Colon (tissue), 2 donors: ENCODE measurements around the gene CREB3L4.
"Not testable (repeated sequence)": the region's sequence is repeated elsewhere in the genome, so short reads cannot be mapped to it uniquely, and the experiment has no call there.

Experiments
- FAIRE-seq: peaks from 2 replicates; lab custom pipeline; 2012; peaks lifted over from hg19 to GRCh38; lab: Jason Lieb, UNC
- donor health status: control.
- donor health status: control.

Gene CREB3L4

GRCh38 chr1:153958111-153958960 lies 9.4 kb upstream of the CREB3L4 start, which contains the start of gene CRTC2:
Gene CRTC2, minus strand, starts transcription at chr1:153958612. Its CDS starts 115 bp downstream, at chr1:153958497.
- FAIRE-seq, result no peak

- no peak for FAIRE-seq
Observed at GRCh38 chr1:153958961-153959260, 8.8 kb upstream of the CREB3L4 start.

DNA sequence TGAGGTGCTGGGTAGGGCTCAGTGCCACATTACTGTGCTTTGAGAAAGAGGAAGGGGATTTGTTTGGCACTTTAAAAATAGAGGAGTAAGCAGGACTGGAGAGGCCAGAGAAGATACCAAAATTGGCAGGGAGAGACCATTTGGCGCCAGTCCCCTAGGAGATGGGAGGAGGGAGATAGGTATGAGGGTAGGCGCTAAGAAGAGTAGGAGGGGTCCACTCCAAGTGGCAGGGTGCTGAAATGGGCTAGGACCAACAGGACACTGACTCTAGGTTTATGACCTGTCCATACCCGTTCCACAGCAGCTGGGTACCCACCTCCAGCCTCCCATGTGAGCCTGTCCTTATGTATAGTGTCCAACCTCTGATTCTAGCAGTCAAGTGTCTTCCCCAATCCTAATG lies 8.2 kb upstream of the CREB3L4 start:
- no peak for FAIRE-seq

GRCh38 chr1:153960206-153960605 lies 7.5 kb upstream of the CREB3L4 start:
- no peak for FAIRE-seq

DNA sequence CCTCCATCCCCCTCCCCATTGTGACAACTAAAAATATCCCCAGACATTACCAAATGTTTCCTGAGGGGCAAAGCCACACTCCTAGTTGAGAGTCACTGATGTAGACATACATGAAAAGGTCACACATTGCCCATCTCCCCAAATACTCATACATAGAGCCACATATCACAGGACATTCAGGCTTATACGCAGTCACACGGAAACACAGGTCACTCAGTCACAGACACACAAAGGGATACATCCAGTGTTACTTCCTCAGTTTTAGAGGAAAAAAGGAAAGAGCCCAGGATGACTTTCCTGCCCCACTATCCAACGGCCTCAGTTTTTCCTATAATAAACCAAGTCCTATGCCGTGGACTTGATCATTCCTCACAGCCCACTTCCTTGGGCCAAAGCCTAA lies 6.3 kb upstream of the CREB3L4 start:
- FAIRE-seq, result no peak

- FAIRE-seq, result no peak
Observed at GRCh38 chr1:153962088-153963029, 5.3 kb upstream of the CREB3L4 start.

DNA sequence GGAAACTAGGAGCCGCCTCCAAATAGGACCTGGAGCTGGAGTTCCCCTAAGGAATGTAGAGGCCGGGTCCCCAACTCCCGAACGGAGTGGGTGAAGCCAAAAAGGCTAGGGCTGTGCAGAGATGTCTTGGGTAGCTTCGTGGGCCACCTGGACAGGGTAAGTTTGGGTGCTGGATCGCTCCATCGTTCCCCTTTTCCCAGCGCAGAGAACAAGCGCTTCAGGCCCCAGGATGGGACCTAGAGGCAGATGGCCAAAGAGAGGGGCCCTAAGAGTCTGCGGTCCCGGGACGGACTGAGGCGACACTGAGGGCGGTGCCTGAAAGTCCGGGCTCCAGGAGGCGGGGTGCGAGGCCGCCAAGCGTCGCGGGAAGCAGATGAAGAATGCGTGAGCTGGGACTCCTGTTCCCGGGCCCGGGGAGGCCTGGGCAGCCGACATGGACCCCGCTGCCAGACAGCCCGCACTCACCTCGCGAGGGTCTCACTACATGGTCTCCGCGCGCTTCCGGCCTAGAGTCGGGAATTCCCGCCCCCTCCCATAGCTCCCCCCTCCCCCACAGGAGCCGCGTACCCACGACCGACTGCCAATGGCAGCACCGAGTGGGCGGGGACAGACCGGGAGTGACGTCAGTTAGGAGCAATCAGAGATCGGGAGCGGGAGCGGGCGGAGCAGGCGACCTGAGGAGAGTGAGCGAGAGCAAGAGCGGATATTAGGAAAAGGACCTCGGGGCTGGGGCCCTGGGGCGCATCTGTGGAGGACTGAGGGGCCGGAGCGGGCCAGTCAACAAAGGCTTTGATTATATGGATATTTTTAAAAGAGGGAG lies 4.5 kb upstream of the CREB3L4 start, which contains the start of gene SLC39A1:
Gene SLC39A1 (minus strand): TSS at position 508 of the 820 bp plus-strand sequence. CDS start 822 bp downstream, outside the sequence.
- no peak for FAIRE-seq

GRCh38 chr1:153963850-153964331 lies 3.8 kb upstream of the CREB3L4 start:
- FAIRE-seq, result no peak

- FAIRE-seq, result no peak
Observed at GRCh38 chr1:153968000-153968363, 280 bp downstream of the CREB3L4 start.

DNA sequence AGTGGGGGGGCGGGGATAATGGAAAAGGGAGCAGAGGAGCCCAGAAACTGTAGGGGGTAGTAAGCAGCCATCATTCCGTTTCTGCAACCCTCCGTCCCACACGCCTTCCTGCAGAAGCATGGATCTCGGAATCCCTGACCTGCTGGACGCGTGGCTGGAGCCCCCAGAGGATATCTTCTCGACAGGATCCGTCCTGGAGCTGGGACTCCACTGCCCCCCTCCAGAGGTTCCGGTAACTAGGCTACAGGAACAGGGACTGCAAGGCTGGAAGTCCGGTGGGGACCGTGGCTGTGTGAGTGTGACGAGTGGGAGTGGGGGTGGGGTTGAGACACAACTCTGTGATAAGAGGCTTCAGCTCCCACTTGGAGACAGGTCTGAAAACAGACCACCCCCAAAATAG lies 706 bp downstream of the CREB3L4 start:
- no peak for FAIRE-seq

DNA sequence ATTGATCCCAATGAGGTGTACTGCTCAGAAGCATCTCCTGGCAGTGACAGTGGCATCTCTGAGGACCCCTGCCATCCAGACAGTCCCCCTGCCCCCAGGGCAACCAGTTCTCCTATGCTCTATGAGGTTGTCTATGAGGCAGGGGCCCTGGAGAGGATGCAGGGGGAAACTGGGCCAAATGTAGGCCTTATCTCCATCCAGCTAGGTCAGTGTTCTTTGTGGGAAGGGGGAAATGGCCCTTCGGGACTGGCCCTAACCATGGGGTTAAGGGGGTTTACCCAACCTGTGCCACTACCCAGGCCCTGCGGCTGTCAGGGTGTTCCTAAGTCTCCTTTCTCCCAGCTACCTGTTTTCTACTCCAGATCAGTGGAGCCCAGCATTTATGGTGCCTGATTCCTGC lies 1.3 kb downstream of the CREB3L4 start:
- FAIRE-seq, result no peak

- no peak for FAIRE-seq
Observed at GRCh38 chr1:153970346-153970745, 2.6 kb downstream of the CREB3L4 start.

- no peak for FAIRE-seq
Observed at GRCh38 chr1:153973071-153973470, 5.4 kb downstream of the CREB3L4 start.

DNA sequence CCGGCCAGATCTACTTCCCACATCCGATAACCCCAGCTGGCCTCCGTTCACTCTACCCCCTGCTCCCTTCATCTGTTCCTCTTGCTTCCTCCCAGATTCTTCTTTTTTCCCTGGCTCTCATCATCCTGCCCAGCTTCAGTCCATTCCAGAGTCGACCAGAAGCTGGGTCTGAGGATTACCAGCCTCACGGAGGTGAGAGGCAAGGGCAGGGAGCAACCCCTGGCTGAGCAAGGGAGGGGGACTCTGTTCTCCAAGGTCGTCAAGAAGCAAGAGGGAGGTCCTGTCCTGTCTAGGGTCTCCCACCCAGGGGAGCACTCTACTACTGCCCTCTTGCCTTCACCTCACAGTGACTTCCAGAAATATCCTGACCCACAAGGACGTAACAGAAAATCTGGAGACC lies 5.8 kb downstream of the CREB3L4 start:
- no peak for FAIRE-seq

DNA sequence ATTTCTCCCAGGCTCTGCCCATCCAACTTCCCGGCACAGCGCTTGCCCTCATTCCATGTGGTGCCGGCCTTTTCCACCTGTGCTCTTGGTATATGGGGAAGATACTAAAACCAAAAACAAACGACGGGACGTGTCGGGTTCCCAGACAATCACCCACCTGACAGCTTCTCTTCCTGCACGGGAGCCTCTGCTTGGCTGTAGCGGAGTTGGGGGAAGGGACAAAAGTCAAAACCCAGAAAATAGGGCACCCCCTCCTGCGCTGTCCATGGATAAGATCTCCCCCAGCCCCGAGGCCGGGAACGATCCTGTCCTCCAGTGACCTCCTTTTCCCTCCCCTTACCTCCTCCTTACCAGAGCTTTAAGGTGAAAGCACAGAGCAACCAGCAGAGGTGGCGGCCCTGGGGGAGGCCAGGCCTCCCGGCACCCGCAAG lies 9.1 kb downstream of the CREB3L4 start:
- FAIRE-seq, result no peak

DNA sequence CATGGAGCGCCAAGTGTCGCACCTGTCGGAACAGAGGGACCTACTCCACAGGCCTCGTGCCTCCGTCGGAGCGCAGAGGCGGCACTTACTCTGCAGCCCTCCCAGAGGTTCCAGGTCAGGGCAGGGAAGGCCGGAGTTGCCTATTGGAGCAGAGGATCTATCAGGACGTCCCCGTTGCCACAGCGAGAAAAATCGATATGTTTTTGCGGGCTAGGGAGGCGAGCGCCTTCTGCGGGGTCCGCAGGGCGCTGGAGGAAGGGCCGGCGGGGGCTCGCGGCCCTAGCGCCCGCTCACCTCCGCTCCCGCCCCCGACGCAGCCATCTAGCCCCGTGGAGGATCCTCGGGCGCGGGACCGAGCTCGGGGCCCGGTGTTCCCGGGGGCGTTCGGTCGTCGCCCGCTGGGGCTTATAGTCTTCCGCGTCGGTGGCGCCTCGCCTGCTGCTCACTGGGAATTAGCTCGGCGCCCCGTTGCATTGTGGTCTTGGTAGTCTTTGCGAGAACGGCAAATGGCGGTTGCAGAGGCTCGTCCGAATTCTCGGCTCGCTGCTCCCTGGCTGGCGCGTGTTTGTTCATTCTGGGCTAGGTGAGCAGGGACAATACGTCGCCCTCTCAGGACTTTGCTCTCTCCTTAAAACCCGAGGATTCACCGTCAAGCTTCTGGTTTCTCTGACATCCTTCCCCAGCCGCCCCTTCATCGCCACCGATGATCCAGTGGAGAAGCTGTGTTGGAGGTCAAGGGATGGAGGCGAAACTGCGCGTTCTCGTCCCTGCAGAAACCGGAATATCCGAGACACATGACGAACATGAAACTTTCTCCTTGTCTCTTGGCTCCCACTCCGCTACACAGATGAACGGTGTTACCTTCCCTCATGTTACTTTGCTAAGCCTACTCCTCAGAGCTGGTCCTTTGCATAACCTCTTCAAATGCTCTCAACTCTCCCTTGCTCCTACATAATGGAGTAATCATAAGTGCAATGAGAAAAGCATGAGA lies 9.8 kb downstream of the CREB3L4 start, which contains the start of gene JTB:
Gene JTB (minus strand): TSS at position 425 of the 991 bp plus-strand sequence. CDS start 422 bp downstream, at position 3.
- no peak for FAIRE-seq

DNA sequence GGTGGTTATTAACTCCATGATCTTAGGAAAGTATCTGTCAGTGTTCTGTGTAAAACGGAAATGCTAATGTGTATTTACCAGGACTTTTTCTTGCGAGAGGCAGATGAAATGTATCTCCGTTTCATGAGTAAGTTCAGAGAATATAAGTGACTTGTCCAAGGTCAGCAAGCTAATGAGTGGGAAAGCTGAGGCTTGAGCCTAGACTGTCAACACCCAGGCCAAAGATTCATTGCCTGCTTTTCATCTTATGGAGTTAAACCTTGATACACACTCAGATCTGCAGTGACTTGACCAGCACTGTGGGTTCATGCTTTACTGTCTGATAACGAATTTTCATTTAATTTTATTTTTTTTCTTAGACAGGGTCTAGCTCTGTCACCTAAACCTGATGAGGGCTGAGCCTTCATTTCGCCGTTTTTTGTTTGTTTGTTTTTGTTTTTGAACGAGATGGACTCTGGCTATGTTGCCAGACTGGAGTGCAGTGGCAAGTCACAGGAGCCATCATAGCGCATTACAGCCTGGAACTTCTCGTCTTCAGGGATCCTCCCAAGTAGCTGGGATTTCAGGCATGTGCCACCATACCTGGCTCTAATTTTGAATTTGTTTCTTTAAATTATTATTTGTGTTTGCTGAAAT lies 10.7 kb downstream of the CREB3L4 start:
- no peak for FAIRE-seq

GRCh38 chr1:153979091-153979490 lies 11.4 kb downstream of the CREB3L4 start:
- not testable (repeated sequence) for FAIRE-seq

GRCh38 chr1:153981735-153982134 lies 14.0 kb downstream of the CREB3L4 start:
- not testable (repeated sequence) for FAIRE-seq
